Esophagus squamous epithelium (tissue), 4 donors: ENCODE results near the gene SGMS1.

Experiments
- POLR2A ChIP-seq, 4 donors: fragments of 450-650 bp; IDR thresholded peaks; one replicate each; pipeline ENCODE4 v1.6.1; 2017; ENCODE audit warnings: antibody characterized with exemption in 4 of 4, mild to moderate bottlenecking in 4 of 4, moderate library complexity in 3 of 4
- TF ChIP-seq, protein P1 (sequence below), 6 experiments: fragments of 450-650 bp in 4 of 6; fragments of 200-600 bp in 2 of 6; sonication (generic) in 2 of 6; IDR thresholded peaks; one replicate each; pipeline ENCODE4 v1.5.1; 2016 to 2019; ENCODE audit warnings: antibody characterized with exemption in 6 of 6, mild to moderate bottlenecking in 4 of 6, moderate library complexity in 4 of 6

DNA sequence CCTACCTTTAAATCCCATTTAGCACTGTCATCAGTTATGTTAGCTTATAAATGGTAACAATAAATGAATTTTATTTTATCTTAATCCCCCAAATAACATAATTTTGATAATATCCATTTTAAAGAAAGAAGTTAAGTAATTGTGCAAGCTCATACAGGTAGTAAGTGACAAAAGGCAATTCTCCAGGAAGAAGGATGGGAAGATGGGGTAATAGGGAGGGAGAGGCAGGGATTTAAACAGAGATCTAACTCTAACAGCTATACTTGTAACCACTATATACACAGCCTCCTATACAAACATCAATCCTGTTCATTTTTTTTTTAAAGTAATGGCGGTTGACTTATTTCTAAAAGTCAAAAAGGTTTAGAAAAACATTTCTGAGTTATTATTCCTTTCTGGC, 119.4 kb downstream of the SGMS1 start:
- TF ChIP-seq, protein P1, sequence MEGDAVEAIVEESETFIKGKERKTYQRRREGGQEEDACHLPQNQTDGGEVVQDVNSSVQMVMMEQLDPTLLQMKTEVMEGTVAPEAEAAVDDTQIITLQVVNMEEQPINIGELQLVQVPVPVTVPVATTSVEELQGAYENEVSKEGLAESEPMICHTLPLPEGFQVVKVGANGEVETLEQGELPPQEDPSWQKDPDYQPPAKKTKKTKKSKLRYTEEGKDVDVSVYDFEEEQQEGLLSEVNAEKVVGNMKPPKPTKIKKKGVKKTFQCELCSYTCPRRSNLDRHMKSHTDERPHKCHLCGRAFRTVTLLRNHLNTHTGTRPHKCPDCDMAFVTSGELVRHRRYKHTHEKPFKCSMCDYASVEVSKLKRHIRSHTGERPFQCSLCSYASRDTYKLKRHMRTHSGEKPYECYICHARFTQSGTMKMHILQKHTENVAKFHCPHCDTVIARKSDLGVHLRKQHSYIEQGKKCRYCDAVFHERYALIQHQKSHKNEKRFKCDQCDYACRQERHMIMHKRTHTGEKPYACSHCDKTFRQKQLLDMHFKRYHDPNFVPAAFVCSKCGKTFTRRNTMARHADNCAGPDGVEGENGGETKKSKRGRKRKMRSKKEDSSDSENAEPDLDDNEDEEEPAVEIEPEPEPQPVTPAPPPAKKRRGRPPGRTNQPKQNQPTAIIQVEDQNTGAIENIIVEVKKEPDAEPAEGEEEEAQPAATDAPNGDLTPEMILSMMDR (IDR thresholded peaks at IDR 0.05) = no peak
- no peak for TF ChIP-seq POLR2A (IDR thresholded peaks at IDR 0.05)
